SK-N-SH treated with all-trans-retinoic acid at 6 μM for 48 hours (cell line): ENCODE results near the gene TBL1X.

Experiments
- CREB5 ChIP-seq: fragments of 250-450 bp; sonication (Bioruptor Pico); IDR thresholded peaks from 2 replicates; pipeline ENCODE4 v1.5.1; 2020; ENCODE audit warnings: low read depth, mild to moderate bottlenecking, moderate library complexity
- CSDC2 ChIP-seq: fragments of 250-450 bp; sonication (Bioruptor Pico); IDR thresholded peaks from 2 replicates; pipeline ENCODE4 v1.5.0; 2020; ENCODE audit warnings: mild to moderate bottlenecking, moderate library complexity
- PATZ1 ChIP-seq: fragments of 250-450 bp; sonication (Bioruptor Pico); IDR thresholded peaks from 2 replicates; pipeline ENCODE4 v1.8.0; 2020; ENCODE audit warnings: mild to moderate bottlenecking, moderate library complexity, borderline replicate concordance
- PPARA ChIP-seq: fragments of 250-450 bp; sonication (Bioruptor Pico); IDR thresholded peaks from 2 replicates; pipeline ENCODE4 v1.5.0; 2020; ENCODE audit warnings: mild to moderate bottlenecking, borderline replicate concordance
- ZFP30 ChIP-seq: fragments of 450-650 bp; formaldehyde crosslinking; IDR thresholded peaks from 2 replicates; pipeline ENCODE4 v1.5.0; 2022; ENCODE audit warnings: mild to moderate bottlenecking, moderate library complexity
- ZNF565 ChIP-seq: fragments of 450-650 bp; formaldehyde crosslinking; conservative IDR thresholded peaks from 2 replicates; pipeline ENCODE4 v1.5.0; 2020; ENCODE audit warnings: low read depth, mild to moderate bottlenecking, moderate library complexity
- TF ChIP-seq, protein P1 (sequence below): fragments of 250-450 bp; sonication (Bioruptor Pico); IDR thresholded peaks from 2 replicates; pipeline ENCODE4 v1.5.1; 2021; ENCODE audit warnings: mild to moderate bottlenecking, moderate library complexity

- TF ChIP-seq, protein P1, sequence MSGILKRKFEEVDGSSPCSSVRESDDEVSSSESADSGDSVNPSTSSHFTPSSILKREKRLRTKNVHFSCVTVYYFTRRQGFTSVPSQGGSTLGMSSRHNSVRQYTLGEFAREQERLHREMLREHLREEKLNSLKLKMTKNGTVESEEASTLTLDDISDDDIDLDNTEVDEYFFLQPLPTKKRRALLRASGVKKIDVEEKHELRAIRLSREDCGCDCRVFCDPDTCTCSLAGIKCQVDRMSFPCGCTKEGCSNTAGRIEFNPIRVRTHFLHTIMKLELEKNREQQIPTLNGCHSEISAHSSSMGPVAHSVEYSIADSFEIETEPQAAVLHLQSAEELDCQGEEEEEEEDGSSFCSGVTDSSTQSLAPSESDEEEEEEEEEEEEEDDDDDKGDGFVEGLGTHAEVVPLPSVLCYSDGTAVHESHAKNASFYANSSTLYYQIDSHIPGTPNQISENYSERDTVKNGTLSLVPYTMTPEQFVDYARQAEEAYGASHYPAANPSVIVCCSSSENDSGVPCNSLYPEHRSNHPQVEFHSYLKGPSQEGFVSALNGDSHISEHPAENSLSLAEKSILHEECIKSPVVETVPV = no peak
- TF ChIP-seq PPARA (CRISPR knock-in tag) (no peak), ZFP30 (no peak), CSDC2 (CRISPR knock-in tag) (no peak), ZNF565 (CRISPR knock-in tag) (no peak), PATZ1 (no peak), CREB5 (no peak)
These were observed 146.0 kb downstream of the TBL1X start for GRCh38 chrX:9610771-9611392.
